HepG2 (cell line): ENCODE data around the gene GAL3ST2. TPM values are rescaled to one million over a fixed set of nuclear protein-coding genes. Genes with fewer than 3 reads are reported as not detected.

Source experiments
- ADNP ChIP-seq: sonication (generic); formaldehyde crosslinking; IDR thresholded peaks from 2 replicates; pipeline ENCODE4 v1.4.0; 2020; ENCODE audit warnings: missing genetic modification reagents
- ATAD3A ChIP-seq: sonication (generic); formaldehyde crosslinking; IDR thresholded peaks from 2 replicates; pipeline ENCODE4 v1.4.0; 2020; ENCODE audit warnings: missing genetic modification reagents
- BRD4 ChIP-seq: sonication (generic); formaldehyde crosslinking; IDR thresholded peaks from 2 replicates; pipeline ENCODE4 v1.4.0; 2020; ENCODE audit warnings: missing genetic modification reagents
- CREB3 ChIP-seq: sonication (generic); formaldehyde crosslinking; IDR thresholded peaks from 2 replicates; pipeline ENCODE4 v1.5.0; 2020; ENCODE audit warnings: missing genetic modification reagents
- HNF1B ChIP-seq: sonication (generic); formaldehyde crosslinking; IDR thresholded peaks from 2 replicates; pipeline ENCODE4 v1.5.1; 2020; ENCODE audit warnings: mild to moderate bottlenecking, moderate library complexity, missing genetic modification reagents
- PAF1 ChIP-seq: IDR thresholded peaks from 2 replicates; pipeline ENCODE4 v1.6.1; 2016; ENCODE audit warnings: missing genetic modification reagents, missing compliant biosample characterization
- PAWR ChIP-seq: sonication (generic); formaldehyde crosslinking; IDR thresholded peaks from 2 replicates; pipeline ENCODE4 v1.4.0; 2020; ENCODE audit warnings: missing genetic modification reagents, mild to moderate bottlenecking, borderline replicate concordance
- PAXIP1 ChIP-seq: sonication (generic); formaldehyde crosslinking; conservative IDR thresholded peaks from 2 replicates; pipeline ENCODE4 v1.4.0; 2020; ENCODE audit warnings: mild to moderate bottlenecking, missing genetic modification reagents, moderate library complexity
- RXRB ChIP-seq: IDR thresholded peaks from 2 replicates; pipeline ENCODE4 v1.6.1; 2016; ENCODE audit warnings: borderline replicate concordance, missing genetic modification reagents, missing compliant biosample characterization
- SETDB1 ChIP-seq: sonication (generic); formaldehyde crosslinking; IDR thresholded peaks from 2 replicates; pipeline ENCODE4 v1.5.1; 2020; ENCODE audit warnings: missing genetic modification reagents, mild to moderate bottlenecking, borderline replicate concordance
- SMAD1 ChIP-seq: sonication (generic); formaldehyde crosslinking; IDR thresholded peaks from 2 replicates; pipeline ENCODE4 v1.4.0; 2020; ENCODE audit warnings: missing genetic modification reagents, low read depth, mild to moderate bottlenecking, borderline replicate concordance
- SMYD3 ChIP-seq: sonication (generic); formaldehyde crosslinking; IDR thresholded peaks from 2 replicates; pipeline ENCODE4 v1.8.1; 2023; ENCODE audit warnings: mild to moderate bottlenecking, missing genetic modification reagents
- THAP7 ChIP-seq: sonication (generic); formaldehyde crosslinking; IDR thresholded peaks from 2 replicates; pipeline ENCODE4 v1.8.1; 2023; ENCODE audit warnings: mild to moderate bottlenecking, missing genetic modification reagents
- ZNF18 ChIP-seq: sonication (generic); formaldehyde crosslinking; IDR thresholded peaks from 2 replicates; pipeline ENCODE4 v1.8.0; 2022; ENCODE audit warnings: mild to moderate bottlenecking, missing genetic modification reagents; ENCODE audit not compliant: insufficient replicate concordance
- ZNF256 ChIP-seq: sonication (generic); formaldehyde crosslinking; conservative IDR thresholded peaks from 2 replicates; pipeline ENCODE4 v1.4.0; 2020; ENCODE audit warnings: missing genetic modification reagents
- ZNF639 ChIP-seq: conservative IDR thresholded peaks from 2 replicates; pipeline ENCODE4 v1.6.1; 2018; ENCODE audit warnings: missing genetic modification reagents
- ZNF691 ChIP-seq: sonication (generic); formaldehyde crosslinking; IDR thresholded peaks from 2 replicates; pipeline ENCODE4 v1.4.0; 2020; ENCODE audit warnings: missing genetic modification reagents, low read depth, mild to moderate bottlenecking, borderline replicate concordance
- polyA plus RNA-seq, 8 experiments: library from polyadenylated mRNA; depleted of rRNA in 3 of 8; stranded (reverse) in 7 of 8; unstranded in 1 of 8; fragments of >200 nt; fragmentation: Illumina TruSeq in 4 of 8; extraction: Trizol in 4 of 8; gene quantifications; 2 replicates each; pipeline versions ENCODE4 v1.2.1 to v1.2.3, GENCODE V29; 2011 to 2016; ENCODE audit warnings: low read depth in 4 of 8, missing spikeins in 1 of 8, mixed read lengths in 1 of 8; ENCODE audit not compliant: insufficient read depth in 1 of 8
- total RNA-seq, 5 experiments: library from RNA; depleted of rRNA; stranded (reverse); fragments of >200 nt; fragmentation: Illumina TruSeq; extraction: Trizol; gene quantifications; 2 replicates each; pipeline ENCODE4 v1.2.3, GENCODE V29; 2016; ENCODE audit warnings: low read depth in 1 of 5

The GAL3ST2 gene
- total and polyA plus RNA-seq, 2 of the 13 experiments (the other 11 are each of a cell fraction or from before 2014, with no cell fraction given), result 0.17 to 0.20 TPM

GRCh38 chr2:241771286-241772062 lies 5.1 kb upstream of the GAL3ST2 start (continued):
- peak; percentile 66 for TF ChIP-seq PAXIP1 (CRISPR knock-in tag)
- peak; percentile 57; the same call in 1 of the 2 replicates for TF ChIP-seq ZNF691
- no peak for TF ChIP-seq ADNP (CRISPR knock-in tag)
- TF ChIP-seq SMYD3 (CRISPR knock-in tag), result peak; percentile 76; the same call in 1 of the 2 replicates
- peak; percentile 47 for TF ChIP-seq ZNF256
- TF ChIP-seq ATAD3A (CRISPR knock-in tag), result no peak
- TF ChIP-seq PAWR (CRISPR knock-in tag), result 0 out of 2 replicates have a peak, but pooled peaks have one; percentile 59
- TF ChIP-seq HNF1B (CRISPR knock-in tag), result peak; percentile 73; the same call in 1 of the 2 replicates
- no peak; the same call in none of the 2 replicates for TF ChIP-seq THAP7 (CRISPR knock-in tag)
- TF ChIP-seq PAF1 (CRISPR knock-in tag), result no peak; the same call in 1 of the 2 replicates
- 0 out of 2 replicates have a peak, but pooled peaks have one; percentile 16 for TF ChIP-seq CREB3 (CRISPR knock-in tag)
- peak; percentile 88 for TF ChIP-seq ZNF18
- TF ChIP-seq BRD4, result peak; percentile 85
- TF ChIP-seq ZNF639 (CRISPR knock-in tag), result 0 out of 2 replicates have a peak, but pooled peaks have one; percentile 33
- no peak for TF ChIP-seq SMAD1
- TF ChIP-seq RXRB (CRISPR knock-in tag), result no peak
- TF ChIP-seq SETDB1 (CRISPR knock-in tag), result peak; percentile 81; the same call in 1 of the 2 replicates
